Fibroblast of lung (primary cell): ENCODE results near the gene PTPN23. TPM values are rescaled to one million over a fixed set of nuclear protein-coding genes. Genes with fewer than 3 reads are reported as not detected.
A peak's percentile ranks its signal among the peaks of the same experiment; 100 is the strongest.

Experiments used
- DNase-seq, 2 donors: peaks; one replicate each; pipeline versions ENCODE4 v3.0.0 to v3.0.0-alpha.2; 2010; ENCODE audit warnings: low read depth in 2 of 2
- H2AFZ ChIP-seq: 2 replicates; pipeline ENCODE4 v1.5.1; 2012; ENCODE audit warnings: low read length, control low read depth, inconsistent platforms
- H3K27ac ChIP-seq: 2 replicates; pipeline ENCODE4 v1.5.1; 2011; ENCODE audit warnings: low read length, control low read depth; ENCODE audit not compliant: insufficient read depth
- H3K27me3 ChIP-seq: 2 replicates; pipeline ENCODE4 v1.5.1; 2011; ENCODE audit warnings: mild to moderate bottlenecking, low read length; ENCODE audit not compliant: control insufficient read depth, insufficient read depth
- H3K36me3 ChIP-seq: 2 replicates; pipeline ENCODE4 v1.5.1; 2011; ENCODE audit warnings: low read length; ENCODE audit not compliant: control insufficient read depth, insufficient read depth
- H3K4me1 ChIP-seq: 2 replicates; pipeline ENCODE4 v1.5.1; 2011; ENCODE audit warnings: low read length; ENCODE audit not compliant: control insufficient read depth, insufficient read depth; ENCODE audit errors: extremely low read depth
- H3K4me2 ChIP-seq: 2 replicates; pipeline ENCODE4 v1.5.1; 2011; ENCODE audit warnings: low read length, control low read depth; ENCODE audit not compliant: insufficient read depth; ENCODE audit errors: extremely low read depth
- H3K4me3 ChIP-seq, 4 experiments: fragments of 200-600 bp in 1 of 4; sonication (generic) in 1 of 4; replicated peaks in 1 of 4; 2 replicates each; pipeline ENCODE4 v1.5.1; 2011 to 2016; ENCODE audit warnings: low read length in 4 of 4, low read depth in 3 of 4, mild to moderate bottlenecking in 3 of 4, control low read depth in 2 of 4, inconsistent platforms in 1 of 4, mixed read lengths in 1 of 4; ENCODE audit not compliant: insufficient read depth in 1 of 4; ENCODE audit errors: control extremely low read depth in 1 of 4
- H3K79me2 ChIP-seq: 2 replicates; pipeline ENCODE4 v1.5.1; 2012; ENCODE audit warnings: mild to moderate bottlenecking, low read length, inconsistent platforms; ENCODE audit not compliant: control insufficient read depth, insufficient read depth
- H3K9ac ChIP-seq: 2 replicates; pipeline ENCODE4 v1.5.1; 2011; ENCODE audit warnings: mild to moderate bottlenecking, low read length, control low read depth; ENCODE audit not compliant: insufficient read depth
- H3K9me3 ChIP-seq: 2 replicates; pipeline ENCODE4 v1.5.1; 2012; ENCODE audit warnings: low read depth, low read length; ENCODE audit not compliant: control insufficient read depth, insufficient read depth
- H4K20me1 ChIP-seq: 2 replicates; pipeline ENCODE4 v1.5.1; 2011; ENCODE audit warnings: low read length; ENCODE audit not compliant: control insufficient read depth, insufficient read depth; ENCODE audit errors: extremely low read depth
- EZH2 ChIP-seq: IDR thresholded peaks from 2 replicates; pipeline ENCODE4 v1.5.1; 2012; ENCODE audit warnings: low read length, control low read depth, mild to moderate bottlenecking; ENCODE audit errors: missing control alignments
- polyA plus RNA-seq, 2 donors: library from polyadenylated mRNA; depleted of rRNA in 1 of 2; stranded (reverse) in 1 of 2; unstranded in 1 of 2; fragments of >200 nt; gene quantifications; 2 replicates each; pipeline ENCODE4 v1.2.1, GENCODE V29; 2011 to 2012; ENCODE audit warnings: missing spikeins in 1 of 2
- total RNA-seq: library from RNA; depleted of rRNA; stranded (reverse); fragments of >200 nt; gene quantifications from 2 replicates; pipeline ENCODE4 v1.2.1, GENCODE V29; 2014
- TF ChIP-seq, protein P1 (sequence below), 2 donors: IDR thresholded peaks in 1 of 2; conservative IDR thresholded peaks in 1 of 2; 1 replicate in 1 of 2; 2 replicates in 1 of 2; pipeline ENCODE4 v1.5.1; 2011 to 2012; ENCODE audit warnings: low read length in 2 of 2, control low read depth in 1 of 2, inconsistent platforms in 1 of 2, low read depth in 1 of 2, mild to moderate bottlenecking in 1 of 2

Gene PTPN23
- total and polyA plus RNA-seq, 2 donors (not counting 1 experiment from before 2014, with no cell fraction given) = 1.5 to 19.7 TPM

DNA sequence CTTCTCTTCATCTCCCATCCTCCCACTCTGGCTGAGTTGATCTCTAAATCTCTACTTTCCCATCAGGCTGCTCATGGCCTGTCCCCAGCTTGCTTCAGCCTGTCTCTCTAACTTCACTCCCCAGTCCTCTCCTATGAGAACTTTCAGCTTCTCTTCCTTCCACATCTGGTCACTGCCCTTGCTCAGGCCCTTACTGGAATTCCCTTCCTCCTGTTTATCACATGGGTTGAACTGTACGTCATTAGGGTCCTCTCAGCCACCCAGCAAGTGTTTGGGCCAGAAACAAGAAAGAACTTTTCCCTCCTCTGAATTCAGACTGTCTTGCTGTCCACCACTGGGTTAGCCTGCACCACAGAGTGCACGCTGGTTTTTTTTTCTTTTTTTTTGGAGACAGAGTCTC lies 5.0 kb downstream of the PTPN23 start:
- DNase-seq = no peak
- no peaks in the 10 kb centered on the region for H4K20me1 ChIP-seq
- peak overlapping the region; percentile 30 for H3K27ac ChIP-seq

DNA sequence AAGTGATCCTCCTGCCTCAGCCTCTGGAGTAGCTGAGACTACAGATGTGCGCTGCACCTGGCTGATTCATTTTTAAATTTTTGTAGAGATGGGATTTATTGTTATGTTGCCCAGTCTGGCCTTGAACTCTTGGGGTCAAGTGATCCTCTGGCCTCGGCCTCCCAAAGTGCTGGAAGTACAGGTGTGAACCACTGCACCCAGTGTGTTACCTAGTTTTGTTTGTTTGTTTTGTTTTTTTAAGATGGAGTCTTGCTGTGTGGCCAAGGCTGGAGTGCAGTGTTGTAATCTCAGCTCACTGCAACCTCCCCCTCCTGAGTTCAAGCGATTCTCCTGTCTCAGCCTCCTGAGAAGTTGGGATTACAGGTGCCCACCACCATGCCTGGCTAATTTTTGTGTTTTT lies 12.1 kb downstream of the PTPN23 start:
- TF ChIP-seq EZH2 = no peak
- TF ChIP-seq, protein P1, sequence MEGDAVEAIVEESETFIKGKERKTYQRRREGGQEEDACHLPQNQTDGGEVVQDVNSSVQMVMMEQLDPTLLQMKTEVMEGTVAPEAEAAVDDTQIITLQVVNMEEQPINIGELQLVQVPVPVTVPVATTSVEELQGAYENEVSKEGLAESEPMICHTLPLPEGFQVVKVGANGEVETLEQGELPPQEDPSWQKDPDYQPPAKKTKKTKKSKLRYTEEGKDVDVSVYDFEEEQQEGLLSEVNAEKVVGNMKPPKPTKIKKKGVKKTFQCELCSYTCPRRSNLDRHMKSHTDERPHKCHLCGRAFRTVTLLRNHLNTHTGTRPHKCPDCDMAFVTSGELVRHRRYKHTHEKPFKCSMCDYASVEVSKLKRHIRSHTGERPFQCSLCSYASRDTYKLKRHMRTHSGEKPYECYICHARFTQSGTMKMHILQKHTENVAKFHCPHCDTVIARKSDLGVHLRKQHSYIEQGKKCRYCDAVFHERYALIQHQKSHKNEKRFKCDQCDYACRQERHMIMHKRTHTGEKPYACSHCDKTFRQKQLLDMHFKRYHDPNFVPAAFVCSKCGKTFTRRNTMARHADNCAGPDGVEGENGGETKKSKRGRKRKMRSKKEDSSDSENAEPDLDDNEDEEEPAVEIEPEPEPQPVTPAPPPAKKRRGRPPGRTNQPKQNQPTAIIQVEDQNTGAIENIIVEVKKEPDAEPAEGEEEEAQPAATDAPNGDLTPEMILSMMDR (conservative IDR thresholded peaks at IDR 0.05 in 1 of 2, IDR thresholded peaks at IDR 0.05 in 1 of 2; ENCODE audit: low read depth in 1 of 2, low read length in 2 of 2) = no peak
- no peaks in the 10 kb centered on the region for H3K9me3 ChIP-seq
- H3K4me2 ChIP-seq = no peak overlapping the region
- H4K20me1 ChIP-seq = no peaks in the 10 kb centered on the region
- H2AFZ ChIP-seq = no peak overlapping the region
- no peak overlapping the region for H3K27ac ChIP-seq
- peaks cover 14% of the 10 kb centered on the region for H3K4me1 ChIP-seq
- peaks cover 7% of the 10 kb centered on the region for H3K36me3 ChIP-seq
- H3K27me3 ChIP-seq = no peaks in the 10 kb centered on the region
- peaks cover 62% of the 10 kb centered on the region for H3K79me2 ChIP-seq
- no peak overlapping the region for H3K9ac ChIP-seq
- H3K4me3 ChIP-seq = no peak overlapping the region
- no peak for DNase-seq

More for the DNA sequence above, 5.0 kb downstream of the PTPN23 start:
- no peak overlapping the region for H3K4me2 ChIP-seq
- H3K9me3 ChIP-seq = no peaks in the 10 kb centered on the region
- H3K36me3 ChIP-seq = peaks cover 2% of the 10 kb centered on the region
- H3K4me1 ChIP-seq = no peaks in the 10 kb centered on the region
- TF ChIP-seq EZH2 = no peak
- TF ChIP-seq, protein P1 (conservative IDR thresholded peaks at IDR 0.05 in 1 of 2, IDR thresholded peaks at IDR 0.05 in 1 of 2; ENCODE audit: low read depth in 1 of 2, low read length in 2 of 2) = no peak
- peaks cover 74% of the 10 kb centered on the region for H3K79me2 ChIP-seq
- H3K27me3 ChIP-seq = no peaks in the 10 kb centered on the region
- no peak overlapping the region for H3K4me3 ChIP-seq
- H2AFZ ChIP-seq = no peak overlapping the region
- H3K9ac ChIP-seq = no peak overlapping the region

DNA sequence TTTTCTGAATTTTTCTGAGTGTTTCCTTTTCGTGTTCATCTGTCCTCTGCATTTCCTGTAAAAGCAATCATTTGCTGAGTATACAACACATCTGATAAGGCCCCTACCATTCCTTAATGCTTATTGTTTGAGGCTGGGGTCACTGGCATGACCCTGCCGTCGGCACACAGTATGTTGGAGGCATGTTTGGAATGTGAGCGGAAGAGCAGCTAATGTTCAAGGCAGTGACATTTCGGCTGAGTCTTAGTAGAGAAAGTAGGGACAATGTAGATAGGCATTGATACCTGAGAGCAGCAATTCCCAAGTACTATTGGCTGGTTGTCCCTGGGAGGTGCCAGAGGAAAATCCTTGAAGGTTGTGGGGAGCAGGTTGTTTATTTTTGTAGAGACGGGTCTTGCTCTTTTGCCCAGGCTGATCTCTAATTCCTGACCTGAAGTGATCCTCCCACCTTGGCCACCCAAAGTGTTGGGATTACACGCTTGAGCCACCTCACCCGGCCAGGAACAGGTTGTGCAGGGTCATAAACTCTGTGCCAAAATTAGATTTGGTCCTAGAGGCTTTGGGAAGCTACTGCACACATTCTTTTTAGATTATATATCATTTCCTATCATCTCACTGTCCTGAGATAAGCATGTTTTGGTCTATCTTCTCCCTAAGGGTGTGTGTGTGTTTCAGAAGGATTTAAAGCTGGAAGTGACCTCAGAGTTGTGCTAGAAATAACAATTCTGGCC lies 13.5 kb downstream of the PTPN23 start:
- Histone ChIP-seq H3K4me3 (no peak overlapping the region), H2AFZ (no peak overlapping the region), H3K79me2 (peaks cover 49% of the 10 kb centered on the region), H3K9ac (no peak overlapping the region), H3K36me3 (peaks cover 7% of the 10 kb centered on the region), H3K27ac (peak overlapping the region; percentile 49), H4K20me1 (no peaks in the 10 kb centered on the region), H3K4me1 (peaks cover 17% of the 10 kb centered on the region), H3K27me3 (no peaks in the 10 kb centered on the region), H3K4me2 (peak overlapping the region; percentile 0), H3K9me3 (no peaks in the 10 kb centered on the region)
- TF ChIP-seq, protein P1 (conservative IDR thresholded peaks at IDR 0.05 in 1 of 2, IDR thresholded peaks at IDR 0.05 in 1 of 2; ENCODE audit: low read depth in 1 of 2, low read length in 2 of 2) = no peak
- TF ChIP-seq EZH2 = no peak
- DNase-seq = peak in 1 of 2 donors; percentile 68
